Neural progenitor cell (in vitro differentiated cells): Measurements from ENCODE around the gene HTT. TPM values are rescaled to one million over a fixed set of nuclear protein-coding genes. Genes with fewer than 3 reads are reported as not detected.

Source experiments
- DNase-seq: peaks from one replicate; pipeline ENCODE4 v3.0.0-alpha.2; 2016; ENCODE audit warnings: low spot score
- H2AFZ ChIP-seq: fragments of 200-600 bp; sonication (generic); replicated peaks from 2 replicates; pipeline ENCODE4 v1.6.1; 2016; ENCODE audit warnings: antibody characterized with exemption
- H3F3A ChIP-seq: fragments of 200-600 bp; sonication (generic); 2 replicates; pipeline ENCODE4 v1.6.1; 2016; ENCODE audit warnings: antibody characterized with exemption, low read depth
- H3K27ac ChIP-seq: fragments of 200-600 bp; sonication (generic); 2 replicates; pipeline ENCODE4 v1.5.1; 2016; ENCODE audit warnings: mild to moderate bottlenecking
- H3K27me3 ChIP-seq: fragments of 200-600 bp; sonication (generic); 2 replicates; pipeline ENCODE4 v1.6.1; 2016; ENCODE audit warnings: mild to moderate bottlenecking, moderate library complexity
- H3K36me3 ChIP-seq: fragments of 200-600 bp; sonication (generic); 2 replicates; pipeline ENCODE4 v1.5.1; 2016
- H3K4me1 ChIP-seq: fragments of 200-600 bp; sonication (generic); 2 replicates; pipeline ENCODE4 v1.6.1; 2016; ENCODE audit warnings: mixed run types
- H3K4me2 ChIP-seq: fragments of 200-600 bp; sonication (generic); 2 replicates; pipeline ENCODE4 v1.6.1; 2016
- H3K4me3 ChIP-seq: fragments of 200-600 bp; sonication (generic); 2 replicates; pipeline ENCODE4 v1.5.1; 2016
- H3K79me2 ChIP-seq: fragments of 200-600 bp; sonication (generic); 2 replicates; pipeline ENCODE4 v1.6.1; 2016; ENCODE audit warnings: low read depth
- H3K9ac ChIP-seq: fragments of 200-600 bp; sonication (generic); 2 replicates; pipeline ENCODE4 v1.6.1; 2016
- H3K9me3 ChIP-seq: fragments of 200-600 bp; sonication (generic); 2 replicates; pipeline ENCODE4 v1.5.1; 2016; ENCODE audit warnings: low read depth
- H4K20me1 ChIP-seq: fragments of 200-600 bp; sonication (generic); 2 replicates; pipeline ENCODE4 v1.6.1; 2016; ENCODE audit warnings: low read depth
- H3K27ac Mint-ChIP-seq: 3 replicates; pipeline ENCODE4 v1.8.0; 2021; ENCODE audit warnings: mixed read lengths
- H3K27me3 Mint-ChIP-seq: 2 replicates; pipeline ENCODE4 v1.8.0; 2022; ENCODE audit warnings: low read depth, mild to moderate bottlenecking, inconsistent platforms, moderate library complexity, mixed read lengths; ENCODE audit not compliant: insufficient read depth
- H3K36me3 Mint-ChIP-seq: 3 replicates; pipeline ENCODE4 v1.8.0; 2021; ENCODE audit warnings: mixed read lengths
- H3K4me1 Mint-ChIP-seq: 3 replicates; pipeline ENCODE4 v1.8.0; 2021; ENCODE audit warnings: mixed read lengths
- H3K4me3 Mint-ChIP-seq: 3 replicates; pipeline ENCODE4 v1.8.0; 2021; ENCODE audit warnings: mild to moderate bottlenecking, moderate library complexity, mixed read lengths
- H3K9me3 Mint-ChIP-seq: 3 replicates; pipeline ENCODE4 v1.8.0; 2020; ENCODE audit warnings: mixed read lengths
- CTCF ChIP-seq: fragments of 200-600 bp; sonication (generic); IDR thresholded peaks from 2 replicates; pipeline ENCODE4 v1.5.1; 2017; ENCODE audit warnings: antibody characterized with exemption, mild to moderate bottlenecking
- EZH2 ChIP-seq: fragments of 200-600 bp; sonication (generic); IDR thresholded peaks from 2 replicates; pipeline ENCODE4 v1.6.1; 2017; ENCODE audit warnings: antibody characterized with exemption, mild to moderate bottlenecking, moderate library complexity
- EZH2phosphoT487 ChIP-seq: fragments of 200-600 bp; sonication (generic); IDR thresholded peaks from 2 replicates; pipeline ENCODE4 v1.6.1; 2017; ENCODE audit warnings: antibody characterized with exemption
- total RNA-seq: library from RNA; depleted of rRNA; stranded (reverse); fragments of >200 nt; gene quantifications from 2 replicates; pipeline ENCODE4 v1.2.3, GENCODE V29; 2015; ENCODE audit warnings: low replicate concordance

HTT gene
- total RNA-seq, 1 donor from 2014 or later = 38.9 TPM

GRCh38 chr4:3280466-3280865 lies 206.0 kb downstream of the HTT start:
- Histone ChIP-seq H3K4me3 (no peak overlapping the region), H3K4me1 (no peaks in the 10 kb centered on the region), H3K79me2 (no peaks in the 10 kb centered on the region), H3K9me3 (no peaks in the 10 kb centered on the region), H2AFZ (no peak overlapping the region), H3K27me3 (no peaks in the 10 kb centered on the region), H3K4me2 (no peak overlapping the region), H3K27ac (no peak overlapping the region), H3K36me3 (no peaks in the 10 kb centered on the region), H3F3A (no peaks in the 10 kb centered on the region), H3K9ac (no peak overlapping the region), H4K20me1 (no peaks in the 10 kb centered on the region)
- TF ChIP-seq EZH2 (no peak), EZH2phosphoT487 (no peak), CTCF (no peak)
- H3K4me1 Mint-ChIP-seq = no peaks in the 10 kb centered on the region
- H3K36me3 Mint-ChIP-seq = no peaks in the 10 kb centered on the region
- H3K9me3 Mint-ChIP-seq = peaks cover 17% of the 10 kb centered on the region
- DNase-seq = no peak
- H3K27me3 Mint-ChIP-seq = peaks cover 4% of the 10 kb centered on the region
- H3K27ac Mint-ChIP-seq = no peak overlapping the region
- H3K4me3 Mint-ChIP-seq = no peak overlapping the region

GRCh38 chr4:3283483-3283882 lies 209.0 kb downstream of the HTT start:
- H3K4me2 ChIP-seq = no peak overlapping the region
- H3K9me3 ChIP-seq = no peaks in the 10 kb centered on the region
- H3K36me3 ChIP-seq = no peaks in the 10 kb centered on the region
- DNase-seq = no peak
- Mint-ChIP-seq H3K27ac (no peak overlapping the region), H3K4me1 (peaks cover 3% of the 10 kb centered on the region), H3K36me3 (no peaks in the 10 kb centered on the region), H3K9me3 (peaks cover 13% of the 10 kb centered on the region), H3K4me3 (no peak overlapping the region), H3K27me3 (peaks cover 4% of the 10 kb centered on the region)
- H3F3A ChIP-seq = no peaks in the 10 kb centered on the region
- H3K9ac ChIP-seq = no peak overlapping the region
- H3K4me1 ChIP-seq = no peaks in the 10 kb centered on the region
- no peak overlapping the region for H3K27ac ChIP-seq
- no peaks in the 10 kb centered on the region for H3K79me2 ChIP-seq
- no peaks in the 10 kb centered on the region for H3K27me3 ChIP-seq
- TF ChIP-seq EZH2phosphoT487 = no peak
- no peak for TF ChIP-seq CTCF
- no peak for TF ChIP-seq EZH2
- H4K20me1 ChIP-seq = no peaks in the 10 kb centered on the region
- H3K4me3 ChIP-seq = no peak overlapping the region
- no peak overlapping the region for H2AFZ ChIP-seq

- H4K20me1 ChIP-seq = no peaks in the 10 kb centered on the region
- no peaks in the 10 kb centered on the region for H3K36me3 ChIP-seq
- peaks cover 4% of the 10 kb centered on the region for H3K27me3 Mint-ChIP-seq
- no peaks in the 10 kb centered on the region for H3K36me3 Mint-ChIP-seq
- H3K4me2 ChIP-seq = no peak overlapping the region
- H3F3A ChIP-seq = no peaks in the 10 kb centered on the region
- no peak overlapping the region for H3K4me3 ChIP-seq
- no peaks in the 10 kb centered on the region for H3K27me3 ChIP-seq
- H3K79me2 ChIP-seq = no peaks in the 10 kb centered on the region
- H3K4me1 Mint-ChIP-seq = peaks cover 3% of the 10 kb centered on the region
- H3K27ac Mint-ChIP-seq = no peak overlapping the region
- no peak overlapping the region for H3K9ac ChIP-seq
- DNase-seq = no peak
- no peaks in the 10 kb centered on the region for H3K9me3 ChIP-seq
- no peak overlapping the region for H3K27ac ChIP-seq
- H3K4me1 ChIP-seq = no peaks in the 10 kb centered on the region
- peaks cover 13% of the 10 kb centered on the region for H3K9me3 Mint-ChIP-seq
- H3K4me3 Mint-ChIP-seq = no peak overlapping the region
- H2AFZ ChIP-seq = no peak overlapping the region
- TF ChIP-seq EZH2 (no peak), EZH2phosphoT487 (no peak), CTCF (no peak)
Measured at GRCh38 chr4:3283916-3284315, 209.4 kb downstream of the HTT start.
